ENCODE data around the gene NDUFAB1. TPM values are rescaled to one million over a fixed set of nuclear protein-coding genes. Genes with fewer than 3 reads are reported as not detected.

NDUFAB1 gene
- polyA plus RNA-seq, 1 donor = 117 TPM

DNA sequence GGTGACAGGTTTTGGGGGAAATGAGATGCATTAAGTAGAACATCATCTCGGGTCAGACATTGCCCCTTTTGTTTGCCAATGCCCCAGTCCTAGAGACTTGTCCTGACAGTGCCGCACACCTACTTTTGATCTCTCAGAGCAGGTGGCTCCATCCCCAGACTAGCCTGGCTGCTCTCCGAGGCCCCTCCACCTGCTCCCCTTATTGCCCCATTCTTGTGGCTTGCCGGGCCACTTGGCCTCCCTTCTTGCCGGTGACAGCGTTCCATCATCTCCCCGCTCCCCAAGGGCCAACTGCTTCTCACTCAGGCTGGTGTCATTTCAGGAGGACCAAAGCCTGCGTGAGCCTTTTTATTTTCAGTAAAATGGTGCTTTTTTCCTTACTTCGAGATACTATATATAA, 23.7 kb downstream of the NDUFAB1 start:
- Histone ChIP-seq H3K9me3 (ENCODE audit: control insufficient read depth, low read depth, low read length) (no peaks in the 10 kb centered on the region), H3K27me3 (ENCODE audit: control insufficient read depth, insufficient read depth, low read length) (no peaks in the 10 kb centered on the region), H3K27ac (ENCODE audit: low read length) (no peak overlapping the region), H3K4me3 (ENCODE audit: low read length) (no peak overlapping the region), H3K36me3 (ENCODE audit: control insufficient read depth, insufficient read depth, low read length) (peaks cover 68% of the 10 kb centered on the region), H3K4me1 (ENCODE audit: control insufficient read depth, insufficient read depth, low read length) (no peaks in the 10 kb centered on the region)
- 80% methylated on average over 1 of the region's 9 CpGs for WGBS (ENCODE audit: insufficient coverage, low lambda C conversion rate)
- no peak for DNase-seq

DNA sequence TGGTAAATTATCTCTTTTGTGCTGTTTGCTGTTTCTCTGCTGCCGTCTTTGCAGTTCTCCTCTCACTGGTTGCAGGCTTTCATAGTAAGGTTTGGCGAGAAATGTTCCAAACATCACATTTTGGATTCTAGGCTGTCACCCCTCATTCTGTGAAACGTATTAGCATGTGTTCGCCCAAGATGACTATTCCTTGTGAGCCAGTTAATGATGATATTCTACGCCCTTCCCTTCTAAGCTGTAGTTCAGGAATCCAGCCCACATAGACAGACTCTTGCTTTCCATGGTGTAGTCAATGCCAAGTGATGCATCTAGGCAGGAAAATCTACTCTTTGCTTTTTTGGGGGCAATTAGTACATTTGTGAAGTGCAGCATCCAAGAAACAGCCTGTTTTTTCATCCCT, 24.2 kb downstream of the NDUFAB1 start:
- DNase-seq = no peak
- no peaks in the 10 kb centered on the region for H3K9me3 ChIP-seq (ENCODE audit: control insufficient read depth, low read depth, low read length)
- no peak overlapping the region for H3K27ac ChIP-seq (ENCODE audit: low read length)
- H3K4me3 ChIP-seq (ENCODE audit: low read length) = no peak overlapping the region
- peaks cover 73% of the 10 kb centered on the region for H3K36me3 ChIP-seq (ENCODE audit: control insufficient read depth, insufficient read depth, low read length)
- H3K4me1 ChIP-seq (ENCODE audit: control insufficient read depth, insufficient read depth, low read length) = no peaks in the 10 kb centered on the region
- H3K27me3 ChIP-seq (ENCODE audit: control insufficient read depth, insufficient read depth, low read length) = no peaks in the 10 kb centered on the region
- no CpG with 5 or more reads among the region's 5 CpGs for WGBS (ENCODE audit: insufficient coverage, low lambda C conversion rate)

DNA sequence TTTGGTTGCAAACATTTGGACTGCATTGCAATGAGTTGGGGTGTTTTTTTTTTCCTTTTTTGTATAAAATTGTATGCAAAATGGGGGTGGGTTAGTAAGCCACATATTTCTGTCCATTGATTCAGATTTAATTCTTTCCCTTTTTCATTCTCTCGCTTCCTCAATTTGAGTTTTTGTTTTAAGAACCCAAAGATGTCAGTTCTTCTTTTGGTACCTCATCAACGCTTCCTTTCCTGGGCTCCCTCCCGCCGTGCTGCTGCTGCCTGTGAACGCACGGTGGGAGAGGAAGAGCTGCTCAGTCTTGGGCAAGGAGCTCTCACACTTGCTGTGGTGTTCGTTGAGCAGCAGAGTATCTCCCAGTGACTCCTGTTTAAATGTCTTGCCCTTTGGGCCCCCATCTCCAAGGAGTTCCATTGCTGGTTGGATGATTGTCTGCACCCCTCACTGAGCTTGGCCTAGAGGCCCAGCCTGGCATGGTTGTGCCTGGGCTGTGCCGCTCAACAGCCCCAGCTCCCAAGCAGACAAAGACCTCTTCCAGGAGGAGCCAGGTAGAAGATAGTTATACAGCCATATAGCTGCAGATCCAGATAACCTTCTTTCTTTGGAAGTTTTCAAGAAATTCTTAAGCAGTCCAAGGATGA, 25.0 kb downstream of the NDUFAB1 start:
- no peak overlapping the region for H3K4me3 ChIP-seq (ENCODE audit: low read length)
- peaks cover 75% of the 10 kb centered on the region for H3K36me3 ChIP-seq (ENCODE audit: control insufficient read depth, insufficient read depth, low read length)
- no peaks in the 10 kb centered on the region for H3K27me3 ChIP-seq (ENCODE audit: control insufficient read depth, insufficient read depth, low read length)
- WGBS (ENCODE audit: insufficient coverage, low lambda C conversion rate) = 100% methylated on average over 2 of the region's 8 CpGs
- no peaks in the 10 kb centered on the region for H3K4me1 ChIP-seq (ENCODE audit: control insufficient read depth, insufficient read depth, low read length)
- no peak for DNase-seq
- no peaks in the 10 kb centered on the region for H3K9me3 ChIP-seq (ENCODE audit: control insufficient read depth, low read depth, low read length)
- H3K27ac ChIP-seq (ENCODE audit: low read length) = no peak overlapping the region

DNA sequence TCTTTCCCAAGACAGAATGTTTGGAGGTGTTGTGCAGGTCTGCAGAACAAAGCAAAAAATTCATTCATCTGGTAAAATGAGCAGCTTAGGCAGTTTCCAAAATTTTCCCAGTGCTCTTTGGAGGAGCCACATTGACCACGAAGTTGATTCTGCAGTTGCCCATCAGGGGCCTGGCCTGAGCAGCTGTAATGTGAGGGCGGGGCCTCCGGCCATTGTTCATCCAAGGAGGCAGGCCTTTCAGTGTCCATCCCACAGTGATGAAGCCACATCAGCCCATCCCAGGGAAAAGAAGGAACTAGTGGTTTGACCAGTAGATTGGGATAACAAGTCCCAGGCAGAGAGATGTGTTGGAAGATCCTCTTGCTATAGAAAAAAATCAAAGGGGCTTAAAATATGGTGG, 28.5 kb downstream of the NDUFAB1 start:
- peaks cover 87% of the 10 kb centered on the region for H3K36me3 ChIP-seq (ENCODE audit: control insufficient read depth, insufficient read depth, low read length)
- no peaks in the 10 kb centered on the region for H3K9me3 ChIP-seq (ENCODE audit: control insufficient read depth, low read depth, low read length)
- no peaks in the 10 kb centered on the region for H3K4me1 ChIP-seq (ENCODE audit: control insufficient read depth, insufficient read depth, low read length)
- no peak overlapping the region for H3K4me3 ChIP-seq (ENCODE audit: low read length)
- WGBS (ENCODE audit: insufficient coverage, low lambda C conversion rate) = no CpG with 5 or more reads among the region's 3 CpGs
- DNase-seq = no peak
- H3K27me3 ChIP-seq (ENCODE audit: control insufficient read depth, insufficient read depth, low read length) = no peaks in the 10 kb centered on the region
- no peak overlapping the region for H3K27ac ChIP-seq (ENCODE audit: low read length)

DNA sequence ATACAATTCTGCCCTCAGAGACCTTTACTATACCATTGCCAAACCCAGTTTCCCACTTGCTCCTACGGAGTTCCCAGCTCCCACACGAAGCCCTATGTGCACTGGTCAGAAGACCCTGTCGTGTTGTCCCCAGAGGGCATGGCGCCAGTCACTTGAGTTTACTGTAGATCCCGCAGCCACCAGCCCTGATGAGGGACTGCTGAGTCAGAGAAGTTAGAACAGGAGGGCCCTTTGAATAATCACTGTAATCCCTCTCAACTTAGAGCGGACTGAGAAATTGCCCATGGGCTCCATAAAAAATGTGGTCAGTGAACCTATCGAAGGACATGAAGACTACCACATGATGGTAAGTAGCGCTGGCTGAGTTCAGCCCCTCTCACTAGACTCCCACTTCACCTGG, 29.4 kb downstream of the NDUFAB1 start:
- Histone ChIP-seq H3K9me3 (ENCODE audit: control insufficient read depth, low read depth, low read length) (no peaks in the 10 kb centered on the region), H3K4me1 (ENCODE audit: control insufficient read depth, insufficient read depth, low read length) (no peaks in the 10 kb centered on the region), H3K4me3 (ENCODE audit: low read length) (no peak overlapping the region), H3K27ac (ENCODE audit: low read length) (no peak overlapping the region), H3K36me3 (ENCODE audit: control insufficient read depth, insufficient read depth, low read length) (peaks cover 87% of the 10 kb centered on the region), H3K27me3 (ENCODE audit: control insufficient read depth, insufficient read depth, low read length) (no peaks in the 10 kb centered on the region)
- no CpG with 5 or more reads among the region's 8 CpGs for WGBS (ENCODE audit: insufficient coverage, low lambda C conversion rate)
- DNase-seq = no peak

DNA sequence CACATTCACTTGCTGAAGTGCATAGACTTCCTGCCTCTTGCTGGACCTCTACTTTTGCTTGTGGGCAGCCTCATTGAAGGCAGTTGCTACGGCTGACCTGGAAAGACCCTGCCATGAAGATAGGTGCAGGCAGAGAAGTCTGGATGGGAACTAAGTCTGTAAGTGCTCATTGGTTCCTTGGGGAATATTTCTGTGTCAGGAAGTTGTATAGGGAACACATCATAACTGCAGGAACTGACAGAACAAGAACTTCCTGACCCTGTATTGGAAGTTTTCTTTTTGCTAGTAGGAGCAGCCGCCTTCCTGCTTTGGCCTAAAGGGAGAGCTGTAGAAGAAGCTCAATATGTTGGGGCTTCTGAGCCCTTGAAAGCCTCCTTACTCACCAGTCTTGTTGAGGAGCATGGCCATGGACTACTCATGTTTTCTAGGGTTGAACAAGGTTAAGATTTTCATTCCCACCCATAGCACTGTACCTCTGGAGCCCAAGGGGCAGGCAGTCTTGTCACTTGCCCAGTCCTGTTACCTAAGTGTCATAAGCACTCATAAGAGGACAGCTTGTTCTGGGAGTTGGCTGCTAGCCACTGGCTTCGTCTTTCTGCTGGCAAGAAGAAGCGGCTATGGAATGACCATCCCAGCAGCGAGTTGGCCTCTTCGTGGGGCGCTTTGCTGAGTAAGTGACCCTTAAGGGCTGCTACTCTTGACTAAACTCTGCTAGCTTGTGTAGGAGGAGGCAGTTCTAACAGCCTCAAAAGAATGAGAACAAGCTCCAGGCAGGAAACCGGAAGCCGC, 31.3 kb downstream of the NDUFAB1 start:
- H3K36me3 ChIP-seq (ENCODE audit: control insufficient read depth, insufficient read depth, low read length) = peaks cover 88% of the 10 kb centered on the region
- H3K27ac ChIP-seq (ENCODE audit: low read length) = no peak overlapping the region
- H3K4me3 ChIP-seq (ENCODE audit: low read length) = no peak overlapping the region
- H3K27me3 ChIP-seq (ENCODE audit: control insufficient read depth, insufficient read depth, low read length) = no peaks in the 10 kb centered on the region
- WGBS (ENCODE audit: insufficient coverage, low lambda C conversion rate) = no CpG with 5 or more reads among the region's 9 CpGs
- no peak for DNase-seq
- H3K9me3 ChIP-seq (ENCODE audit: control insufficient read depth, low read depth, low read length) = no peaks in the 10 kb centered on the region
- H3K4me1 ChIP-seq (ENCODE audit: control insufficient read depth, insufficient read depth, low read length) = no peaks in the 10 kb centered on the region

DNA sequence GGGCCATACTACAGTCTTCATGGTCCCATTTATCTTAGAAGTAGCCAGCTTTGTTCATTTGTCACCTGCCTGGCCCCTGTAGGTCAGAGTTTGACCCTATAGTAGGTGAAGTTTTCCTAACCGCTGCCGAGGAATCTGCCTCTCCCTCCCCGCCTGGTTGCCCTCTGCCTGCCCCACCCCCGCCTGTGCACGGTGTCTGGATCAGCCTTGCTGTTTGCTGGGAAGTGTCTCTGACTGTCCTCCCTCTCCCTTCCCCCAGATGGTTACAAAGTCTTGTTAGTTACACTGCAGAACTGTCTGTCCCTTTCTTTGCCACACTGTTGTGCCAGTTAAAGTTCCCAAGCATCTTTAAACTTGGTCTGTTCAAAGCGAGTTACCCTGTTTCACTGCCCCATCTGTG, 32.9 kb downstream of the NDUFAB1 start:
- no peaks in the 10 kb centered on the region for H3K4me1 ChIP-seq (ENCODE audit: control insufficient read depth, insufficient read depth, low read length)
- no peak overlapping the region for H3K4me3 ChIP-seq (ENCODE audit: low read length)
- DNase-seq = no peak
- WGBS (ENCODE audit: insufficient coverage, low lambda C conversion rate) = no CpG with 5 or more reads among the region's 6 CpGs
- H3K36me3 ChIP-seq (ENCODE audit: control insufficient read depth, insufficient read depth, low read length) = peaks cover 84% of the 10 kb centered on the region
- no peaks in the 10 kb centered on the region for H3K9me3 ChIP-seq (ENCODE audit: control insufficient read depth, low read depth, low read length)
- H3K27ac ChIP-seq (ENCODE audit: low read length) = no peak overlapping the region
- H3K27me3 ChIP-seq (ENCODE audit: control insufficient read depth, insufficient read depth, low read length) = no peaks in the 10 kb centered on the region

DNA sequence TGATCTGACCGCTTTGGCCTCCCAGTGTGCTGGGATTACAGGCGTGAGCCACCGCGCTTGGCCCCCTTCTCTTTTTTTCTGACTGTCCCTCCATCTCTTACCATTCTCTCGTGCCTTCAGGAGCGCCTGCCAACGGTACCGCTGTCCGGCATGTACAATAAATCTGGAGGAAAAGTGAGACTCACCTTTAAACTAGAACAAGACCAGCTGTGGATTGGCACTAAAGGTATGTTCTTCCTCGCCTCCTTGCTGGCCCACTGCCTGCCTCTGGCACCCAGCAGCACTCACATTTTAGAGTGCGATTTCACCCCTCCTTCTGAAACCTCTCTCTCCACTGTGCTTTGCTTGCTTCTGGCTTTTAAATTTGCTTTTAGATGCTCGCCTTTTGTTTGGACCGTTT, 33.6 kb downstream of the NDUFAB1 start:
- no peaks in the 10 kb centered on the region for H3K4me1 ChIP-seq (ENCODE audit: control insufficient read depth, insufficient read depth, low read length)
- no peaks in the 10 kb centered on the region for H3K27me3 ChIP-seq (ENCODE audit: control insufficient read depth, insufficient read depth, low read length)
- H3K27ac ChIP-seq (ENCODE audit: low read length) = no peak overlapping the region
- no peak for DNase-seq
- H3K4me3 ChIP-seq (ENCODE audit: low read length) = no peak overlapping the region
- H3K9me3 ChIP-seq (ENCODE audit: control insufficient read depth, low read depth, low read length) = no peaks in the 10 kb centered on the region
- H3K36me3 ChIP-seq (ENCODE audit: control insufficient read depth, insufficient read depth, low read length) = peaks cover 78% of the 10 kb centered on the region
- WGBS (ENCODE audit: insufficient coverage, low lambda C conversion rate) = 100% methylated on average over 1 of the region's 13 CpGs

DNA sequence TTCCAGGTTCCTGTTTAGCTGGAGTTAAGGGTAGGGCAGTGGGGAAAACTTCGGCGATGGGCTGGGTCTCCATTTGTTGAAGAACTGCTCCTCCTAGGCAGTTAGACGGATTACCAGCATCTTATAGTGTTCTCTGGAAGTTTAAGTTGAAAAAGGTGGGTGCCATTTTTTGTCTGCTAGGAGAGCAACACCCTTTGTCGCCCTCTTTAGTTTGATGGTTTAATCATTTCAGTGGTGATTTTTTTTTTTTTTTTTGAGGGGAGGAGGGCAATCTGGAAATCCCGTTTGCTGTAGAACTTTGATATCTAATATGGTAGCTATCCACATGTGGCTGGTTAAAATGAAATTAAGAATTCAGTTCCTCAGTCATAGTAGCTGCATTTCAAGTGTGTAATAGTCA, 34.5 kb downstream of the NDUFAB1 start:
- no peaks in the 10 kb centered on the region for H3K9me3 ChIP-seq (ENCODE audit: control insufficient read depth, low read depth, low read length)
- H3K27me3 ChIP-seq (ENCODE audit: control insufficient read depth, insufficient read depth, low read length) = no peaks in the 10 kb centered on the region
- no peak overlapping the region for H3K27ac ChIP-seq (ENCODE audit: low read length)
- no peak overlapping the region for H3K4me3 ChIP-seq (ENCODE audit: low read length)
- DNase-seq = no peak
- H3K4me1 ChIP-seq (ENCODE audit: control insufficient read depth, insufficient read depth, low read length) = no peaks in the 10 kb centered on the region
- H3K36me3 ChIP-seq (ENCODE audit: control insufficient read depth, insufficient read depth, low read length) = peaks cover 69% of the 10 kb centered on the region
- WGBS (ENCODE audit: insufficient coverage, low lambda C conversion rate) = no CpG with 5 or more reads among the region's 5 CpGs

DNA sequence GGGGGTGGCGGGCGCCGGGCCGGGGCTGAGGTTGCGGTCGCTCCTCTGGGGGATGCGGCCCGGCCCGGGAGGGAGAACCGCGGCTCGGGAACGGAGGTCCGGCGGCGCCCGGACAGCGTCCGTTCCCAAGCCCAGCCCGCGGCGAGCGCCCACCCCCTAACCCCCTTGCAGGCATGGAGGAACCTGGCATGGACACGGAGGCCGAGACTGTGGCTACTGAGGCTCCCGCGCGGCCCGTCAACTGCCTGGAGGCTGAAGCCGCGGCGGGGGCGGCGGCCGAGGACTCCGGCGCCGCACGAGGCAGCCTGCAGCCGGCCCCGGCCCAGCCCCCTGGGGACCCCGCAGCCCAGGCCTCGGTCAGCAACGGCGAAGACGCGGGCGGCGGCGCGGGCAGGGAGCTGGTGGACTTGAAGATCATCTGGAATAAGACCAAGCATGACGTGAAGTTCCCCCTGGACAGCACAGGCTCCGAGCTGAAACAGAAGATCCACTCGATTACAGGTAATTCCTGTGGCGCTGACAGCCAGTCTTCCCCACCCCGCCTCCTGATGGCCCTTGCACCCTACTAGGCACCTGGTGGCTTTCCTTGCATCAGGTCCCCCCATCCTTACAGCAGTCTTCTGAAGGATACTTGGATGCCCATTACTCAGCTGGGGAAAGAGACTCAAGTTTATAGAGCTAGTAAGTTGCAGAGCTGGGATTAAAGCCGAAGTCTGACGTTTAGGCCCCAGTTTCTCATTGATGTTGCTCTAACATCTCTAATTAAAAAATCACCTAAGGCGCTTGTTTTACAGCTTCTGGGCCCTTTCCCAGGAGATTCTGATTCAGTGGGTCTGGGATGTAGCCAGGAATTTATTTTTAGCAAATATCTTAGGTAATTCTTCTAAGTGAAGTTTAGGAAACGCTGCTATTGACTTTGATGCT, 38.1 kb downstream of the NDUFAB1 start:
- DNase-seq = peak in 1 of 2 donors; percentile 9
- H3K4me1 ChIP-seq (ENCODE audit: control insufficient read depth, insufficient read depth, low read length) = no peaks in the 10 kb centered on the region
- no peak overlapping the region for H3K27ac ChIP-seq (ENCODE audit: low read length)
- H3K9me3 ChIP-seq (ENCODE audit: control insufficient read depth, low read depth, low read length) = no peaks in the 10 kb centered on the region
- peak overlapping the region; percentile 79 for H3K4me3 ChIP-seq (ENCODE audit: low read length)
- no peaks in the 10 kb centered on the region for H3K27me3 ChIP-seq (ENCODE audit: control insufficient read depth, insufficient read depth, low read length)
- 40% methylated on average over 1 of the region's 60 CpGs for WGBS (ENCODE audit: insufficient coverage, low lambda C conversion rate)
- peaks cover 41% of the 10 kb centered on the region for H3K36me3 ChIP-seq (ENCODE audit: control insufficient read depth, insufficient read depth, low read length)

Data from large intestine (tissue), 3 donors.